K562 (cell line): Measurements from ENCODE around the gene KPNA1.

Experiments
- ELK1 ChIP-seq: sonication (generic); formaldehyde crosslinking; IDR thresholded peaks from 2 replicates; pipeline ENCODE4 v1.8.1; 2022; ENCODE audit warnings: missing genetic modification reagents
- SMAD2 ChIP-seq: fragments of 150-350 bp; IDR thresholded peaks from 2 replicates; pipeline ENCODE4 v1.6.1; 2014; ENCODE audit warnings: low read depth, mild to moderate bottlenecking, low read length
- TRIM24 ChIP-seq, 2 experiments: fragments of 450-650 bp; IDR thresholded peaks; 2 replicates each; pipeline ENCODE4 v1.6.1; 2016
- USF2 ChIP-seq: sonication (generic); formaldehyde crosslinking; IDR thresholded peaks from 2 replicates; pipeline ENCODE4 v1.5.0; 2020; ENCODE audit warnings: missing genetic modification reagents

DNA sequence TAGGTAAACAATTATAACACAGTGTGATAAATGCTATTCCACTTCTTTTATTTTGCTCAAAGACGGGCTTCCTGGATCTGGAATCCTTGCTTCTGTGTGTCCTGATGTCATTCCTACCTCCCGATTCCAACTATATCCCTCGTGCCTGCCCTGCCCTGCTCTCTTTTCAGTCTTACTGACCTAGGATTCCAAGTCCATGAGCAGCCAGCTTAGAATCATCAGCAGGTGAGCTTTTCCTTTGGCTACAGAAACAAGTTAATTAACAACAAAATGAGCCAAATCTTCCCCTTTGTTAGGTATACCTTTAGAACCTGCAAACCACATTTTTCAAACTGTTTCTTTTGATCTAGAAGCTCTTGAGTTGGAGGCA is 21.9 kb upstream of the KPNA1 start:
- TF ChIP-seq ELK1 (CRISPR knock-in tag) (no peak), USF2 (CRISPR knock-in tag) (no peak), SMAD2 (no peak), TRIM24 (IDR thresholded peaks at IDR 0.05) (no peak)
